ENCODE data around the gene SYNPO2.
"Not testable (repeated sequence)": the region's sequence is repeated elsewhere in the genome, so short reads cannot be mapped to it uniquely, and the experiment has no call there.

SYNPO2 gene

DNA sequence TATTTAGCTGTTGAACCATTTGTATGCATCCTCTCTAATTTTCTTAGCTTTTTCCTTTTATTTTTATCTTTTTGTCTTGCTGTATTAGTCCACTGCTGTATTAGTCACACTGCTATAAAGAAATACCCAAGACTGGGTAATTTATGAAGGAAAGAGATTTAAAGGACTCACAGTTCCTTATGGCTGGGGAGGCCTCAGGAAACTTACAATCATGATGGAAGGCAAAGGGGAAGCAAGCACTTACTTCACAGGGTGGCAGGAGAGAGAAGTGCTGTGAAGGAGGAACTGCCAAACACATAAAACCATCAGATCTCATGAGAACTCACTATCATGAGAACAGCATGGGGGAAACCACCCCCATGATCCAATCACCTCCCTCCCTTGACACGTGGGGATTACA lies 114.3 kb downstream of the SYNPO2 start:
- not testable (repeated sequence) for H2AK5ac ChIP-seq (ENCODE audit: low read length, severe bottlenecking); H2BK12ac ChIP-seq (ENCODE audit: low read length in 2 of 2); H3K4me3 ChIP-seq (ENCODE audit: insufficient read depth in 1 of 2, low read depth in 1 of 2, low read length in 2 of 2); H3K14ac ChIP-seq (ENCODE audit: low read length in 2 of 2); H3K4me1 ChIP-seq (ENCODE audit: control insufficient read depth, insufficient read depth, low read depth, low read length); H3K79me1 ChIP-seq (replicated peaks; ENCODE audit: low read length, poor library complexity, severe bottlenecking); H2BK120ac ChIP-seq (ENCODE audit: low read depth, low read length); H3K36me3 ChIP-seq (ENCODE audit: control insufficient read depth in 1 of 2, insufficient read depth in 2 of 2, low read depth in 1 of 2, low read length in 2 of 2); H3K23ac ChIP-seq (ENCODE audit: low read length in 2 of 2); H3K18ac ChIP-seq (ENCODE audit: low read depth in 1 of 2, low read length in 2 of 2); H3K9me3 ChIP-seq (ENCODE audit: control insufficient read depth, low read length); DNase-seq; H3K9ac ChIP-seq (ENCODE audit: low read length); H3K4me2 ChIP-seq (ENCODE audit: low read length, poor library complexity, severe bottlenecking); H4K91ac ChIP-seq (ENCODE audit: low read length); H2BK5ac ChIP-seq (ENCODE audit: low read depth, low read length, poor library complexity, severe bottlenecking); H3K27ac ChIP-seq (ENCODE audit: low read length, poor library complexity, severe bottlenecking); H4K8ac ChIP-seq (ENCODE audit: low read length); H3K4ac ChIP-seq (ENCODE audit: low read depth in 1 of 2, low read length in 2 of 2); H2AFZ ChIP-seq (ENCODE audit: low read depth, low read length); H3K27me3 ChIP-seq (ENCODE audit: control insufficient read depth in 1 of 2, insufficient read depth in 1 of 2, low read length in 2 of 2); H2BK15ac ChIP-seq (ENCODE audit: low read depth, poor library complexity, severe bottlenecking)
- WGBS = 17% methylated on average over 1 of the region's 1 CpG

DNA sequence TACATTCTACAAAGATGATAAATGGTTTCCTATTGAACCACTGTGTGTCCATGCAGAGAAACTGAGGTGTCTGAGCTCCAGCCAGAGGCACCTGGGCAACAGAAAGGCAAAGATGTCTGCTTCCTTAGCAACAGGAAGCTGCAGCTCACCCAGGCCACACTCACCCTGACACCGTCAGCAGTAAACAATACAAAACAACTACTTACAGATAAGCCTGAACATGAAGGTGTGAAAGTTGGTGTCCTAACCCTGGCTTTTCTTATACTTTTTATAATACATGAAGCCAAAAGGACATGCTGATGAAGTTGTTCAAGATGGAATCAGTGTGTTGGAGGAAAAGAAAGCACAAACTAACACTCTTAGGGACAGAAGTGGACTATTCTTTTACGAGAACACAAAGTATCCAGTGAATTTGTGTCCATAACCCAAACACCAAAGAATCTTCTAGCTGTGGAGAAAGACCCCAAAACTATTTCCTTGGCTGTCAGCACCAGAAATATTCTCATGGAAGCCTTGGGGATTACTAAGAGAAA lies 117.3 kb downstream of the SYNPO2 start:
- Histone ChIP-seq H2AK5ac (ENCODE audit: low read length, severe bottlenecking) (no peak overlapping the region), H3K14ac (ENCODE audit: low read length in 2 of 2) (no peak overlapping the region), H3K4me3 (ENCODE audit: insufficient read depth in 1 of 2, low read depth in 1 of 2, low read length in 2 of 2) (no peak overlapping the region), H4K91ac (ENCODE audit: low read length) (no peak overlapping the region), H3K9ac (ENCODE audit: low read length) (no peak overlapping the region), H3K9me3 (ENCODE audit: control insufficient read depth, low read length) (no peaks in the 10 kb centered on the region), H3K79me1 (replicated peaks; ENCODE audit: low read length, poor library complexity, severe bottlenecking) (no peaks in the 10 kb centered on the region), H2AFZ (ENCODE audit: low read depth, low read length) (no peak overlapping the region), H3K4me2 (ENCODE audit: low read length, poor library complexity, severe bottlenecking) (no peak overlapping the region), H3K23ac (ENCODE audit: low read length in 2 of 2) (no peak overlapping the region), H2BK120ac (ENCODE audit: low read depth, low read length) (no peak overlapping the region), H3K27ac (ENCODE audit: low read length, poor library complexity, severe bottlenecking) (no peak overlapping the region), H4K8ac (ENCODE audit: low read length) (no peak overlapping the region), H3K27me3 (ENCODE audit: control insufficient read depth in 1 of 2, insufficient read depth in 1 of 2, low read length in 2 of 2) (no peaks in the 10 kb centered on the region), H2BK15ac (ENCODE audit: low read depth, poor library complexity, severe bottlenecking) (no peak overlapping the region), H2BK5ac (ENCODE audit: low read depth, low read length, poor library complexity, severe bottlenecking) (no peak overlapping the region), H2BK12ac (ENCODE audit: low read length in 2 of 2) (no peak overlapping the region), H3K4ac (ENCODE audit: low read depth in 1 of 2, low read length in 2 of 2) (no peak overlapping the region), H3K36me3 (ENCODE audit: control insufficient read depth in 1 of 2, insufficient read depth in 2 of 2, low read depth in 1 of 2, low read length in 2 of 2) (no peaks in the 10 kb centered on the region), H3K18ac (ENCODE audit: low read depth in 1 of 2, low read length in 2 of 2) (no peak overlapping the region), H3K4me1 (ENCODE audit: control insufficient read depth, insufficient read depth, low read depth, low read length) (no peaks in the 10 kb centered on the region)
- no peak for DNase-seq
- WGBS = 100% methylated on average over 1 of the region's 2 CpGs

DNA sequence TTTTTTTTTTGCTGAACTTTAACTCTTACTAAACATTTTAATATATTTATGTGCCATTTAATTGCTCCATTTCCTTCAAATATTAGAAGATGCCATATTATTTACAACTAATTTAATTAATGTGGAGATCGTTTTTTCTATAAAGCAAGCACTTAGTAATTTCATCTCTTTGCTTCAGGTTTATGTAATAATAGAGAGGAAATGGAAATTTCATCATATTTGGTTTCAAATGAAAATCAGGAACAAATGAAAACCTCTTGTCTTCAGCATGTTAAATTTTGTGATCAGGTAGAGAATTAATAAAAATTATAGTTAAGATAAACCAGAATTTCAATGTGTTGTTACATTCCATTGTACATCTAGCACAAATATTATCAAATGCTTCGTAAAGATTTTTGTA lies 120.1 kb downstream of the SYNPO2 start:
- H3K27ac ChIP-seq (ENCODE audit: low read length, poor library complexity, severe bottlenecking) = no peak overlapping the region
- H4K91ac ChIP-seq (ENCODE audit: low read length) = no peak overlapping the region
- no peak overlapping the region for H2BK5ac ChIP-seq (ENCODE audit: low read depth, low read length, poor library complexity, severe bottlenecking)
- no peak overlapping the region for H3K23ac ChIP-seq (ENCODE audit: low read length in 2 of 2)
- H3K9me3 ChIP-seq (ENCODE audit: control insufficient read depth, low read length) = no peaks in the 10 kb centered on the region
- no peak overlapping the region for H3K14ac ChIP-seq (ENCODE audit: low read length in 2 of 2)
- H2BK12ac ChIP-seq (ENCODE audit: low read length in 2 of 2) = no peak overlapping the region
- no peak for DNase-seq
- H3K27me3 ChIP-seq (ENCODE audit: control insufficient read depth in 1 of 2, insufficient read depth in 1 of 2, low read length in 2 of 2) = no peaks in the 10 kb centered on the region
- H3K4ac ChIP-seq (ENCODE audit: low read depth in 1 of 2, low read length in 2 of 2) = no peak overlapping the region
- H2BK15ac ChIP-seq (ENCODE audit: low read depth, poor library complexity, severe bottlenecking) = no peak overlapping the region
- H2AK5ac ChIP-seq (ENCODE audit: low read length, severe bottlenecking) = no peak overlapping the region
- H3K4me1 ChIP-seq (ENCODE audit: control insufficient read depth, insufficient read depth, low read depth, low read length) = no peaks in the 10 kb centered on the region
- H4K8ac ChIP-seq (ENCODE audit: low read length) = no peak overlapping the region
- no peak overlapping the region for H3K18ac ChIP-seq (ENCODE audit: low read depth in 1 of 2, low read length in 2 of 2)
- H2BK120ac ChIP-seq (ENCODE audit: low read depth, low read length) = no peak overlapping the region
- WGBS = no CpG with 5 or more reads among the region's 2 CpGs
- H3K79me1 ChIP-seq (replicated peaks; ENCODE audit: low read length, poor library complexity, severe bottlenecking) = no peaks in the 10 kb centered on the region
- no peak overlapping the region for H3K4me3 ChIP-seq (ENCODE audit: insufficient read depth in 1 of 2, low read depth in 1 of 2, low read length in 2 of 2)
- H2AFZ ChIP-seq (ENCODE audit: low read depth, low read length) = no peak overlapping the region
- H3K9ac ChIP-seq (ENCODE audit: low read length) = no peak overlapping the region
- H3K4me2 ChIP-seq (ENCODE audit: low read length, poor library complexity, severe bottlenecking) = no peak overlapping the region
- H3K36me3 ChIP-seq (ENCODE audit: control insufficient read depth in 1 of 2, insufficient read depth in 2 of 2, low read depth in 1 of 2, low read length in 2 of 2) = no peaks in the 10 kb centered on the region

DNA sequence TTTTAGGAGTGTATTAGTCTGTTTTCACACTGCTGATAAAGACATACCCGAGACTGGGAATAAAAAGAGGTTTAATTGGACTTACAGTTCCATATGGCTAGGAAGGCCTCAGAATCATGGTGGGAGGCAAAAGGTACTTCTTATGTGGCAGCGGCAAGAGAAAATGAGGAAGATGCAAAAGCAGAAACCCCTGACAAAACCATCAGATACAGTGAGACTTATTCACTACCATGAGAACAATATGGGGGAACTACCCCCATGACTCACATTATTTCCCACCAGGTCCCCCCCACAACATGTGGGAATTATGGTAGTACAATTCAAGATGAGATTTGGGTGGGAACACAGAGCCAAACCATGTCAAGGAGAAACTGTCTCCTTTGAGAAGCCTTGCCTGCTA lies 121.6 kb downstream of the SYNPO2 start:
- H4K91ac ChIP-seq (ENCODE audit: low read length); H3K4me1 ChIP-seq (ENCODE audit: control insufficient read depth, insufficient read depth, low read depth, low read length): not testable (repeated sequence)
- 88% methylated on average over 2 of the region's 2 CpGs for WGBS

More for the DNA sequence above, 121.6 kb downstream of the SYNPO2 start:
- H3K36me3 ChIP-seq (ENCODE audit: control insufficient read depth in 1 of 2, insufficient read depth in 2 of 2, low read depth in 1 of 2, low read length in 2 of 2); H3K14ac ChIP-seq (ENCODE audit: low read length in 2 of 2); H2BK12ac ChIP-seq (ENCODE audit: low read length in 2 of 2); H3K4me3 ChIP-seq (ENCODE audit: insufficient read depth in 1 of 2, low read depth in 1 of 2, low read length in 2 of 2); H3K79me1 ChIP-seq (replicated peaks; ENCODE audit: low read length, poor library complexity, severe bottlenecking); H3K27me3 ChIP-seq (ENCODE audit: control insufficient read depth in 1 of 2, insufficient read depth in 1 of 2, low read length in 2 of 2); H4K8ac ChIP-seq (ENCODE audit: low read length); H2AK5ac ChIP-seq (ENCODE audit: low read length, severe bottlenecking); H2BK120ac ChIP-seq (ENCODE audit: low read depth, low read length); H3K9ac ChIP-seq (ENCODE audit: low read length); H3K27ac ChIP-seq (ENCODE audit: low read length, poor library complexity, severe bottlenecking); H2BK15ac ChIP-seq (ENCODE audit: low read depth, poor library complexity, severe bottlenecking); H3K9me3 ChIP-seq (ENCODE audit: control insufficient read depth, low read length); H3K23ac ChIP-seq (ENCODE audit: low read length in 2 of 2); H2BK5ac ChIP-seq (ENCODE audit: low read depth, low read length, poor library complexity, severe bottlenecking); H3K4me2 ChIP-seq (ENCODE audit: low read length, poor library complexity, severe bottlenecking); H3K4ac ChIP-seq (ENCODE audit: low read depth in 1 of 2, low read length in 2 of 2); H2AFZ ChIP-seq (ENCODE audit: low read depth, low read length); H3K18ac ChIP-seq (ENCODE audit: low read depth in 1 of 2, low read length in 2 of 2); DNase-seq: not testable (repeated sequence)

Data from mesenchymal stem cell (in vitro differentiated cells and primary cell).